ENCODE results near the gene VEGFB.

DNA sequence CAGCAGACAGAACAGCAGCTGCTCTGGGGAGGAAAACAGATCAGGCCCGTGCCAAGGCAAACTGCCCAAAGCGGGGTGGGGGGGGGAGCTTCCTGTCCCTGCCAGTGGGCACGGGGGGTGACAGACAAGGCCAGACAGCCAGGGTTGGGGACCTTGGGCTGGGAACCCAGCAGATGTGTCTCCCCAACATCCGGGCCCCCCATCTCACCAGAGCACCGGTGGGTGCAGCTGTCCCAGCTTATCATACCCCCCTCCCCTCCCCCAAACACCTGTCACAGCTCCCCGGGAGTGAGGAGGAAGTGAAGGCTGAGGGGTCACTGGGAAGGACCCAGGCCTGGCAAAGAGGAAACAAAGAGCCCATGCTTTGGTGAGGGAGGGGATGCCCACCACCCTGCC is 11.0 kb downstream of the VEGFB start:
- TF ChIP-seq, protein P1, sequence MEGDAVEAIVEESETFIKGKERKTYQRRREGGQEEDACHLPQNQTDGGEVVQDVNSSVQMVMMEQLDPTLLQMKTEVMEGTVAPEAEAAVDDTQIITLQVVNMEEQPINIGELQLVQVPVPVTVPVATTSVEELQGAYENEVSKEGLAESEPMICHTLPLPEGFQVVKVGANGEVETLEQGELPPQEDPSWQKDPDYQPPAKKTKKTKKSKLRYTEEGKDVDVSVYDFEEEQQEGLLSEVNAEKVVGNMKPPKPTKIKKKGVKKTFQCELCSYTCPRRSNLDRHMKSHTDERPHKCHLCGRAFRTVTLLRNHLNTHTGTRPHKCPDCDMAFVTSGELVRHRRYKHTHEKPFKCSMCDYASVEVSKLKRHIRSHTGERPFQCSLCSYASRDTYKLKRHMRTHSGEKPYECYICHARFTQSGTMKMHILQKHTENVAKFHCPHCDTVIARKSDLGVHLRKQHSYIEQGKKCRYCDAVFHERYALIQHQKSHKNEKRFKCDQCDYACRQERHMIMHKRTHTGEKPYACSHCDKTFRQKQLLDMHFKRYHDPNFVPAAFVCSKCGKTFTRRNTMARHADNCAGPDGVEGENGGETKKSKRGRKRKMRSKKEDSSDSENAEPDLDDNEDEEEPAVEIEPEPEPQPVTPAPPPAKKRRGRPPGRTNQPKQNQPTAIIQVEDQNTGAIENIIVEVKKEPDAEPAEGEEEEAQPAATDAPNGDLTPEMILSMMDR (IDR thresholded peaks at IDR 0.05), result no peak
- TF ChIP-seq POLR2A (IDR thresholded peaks at IDR 0.05), result no peak

Data from uterus (tissue), 2 donors.